Endothelial cell (in vitro differentiated cells): ENCODE data around the gene UQCC3. TPM values are rescaled to one million over a fixed set of nuclear protein-coding genes. Genes with fewer than 3 reads are reported as not detected.
"Not testable (repeated sequence)": the region's sequence is repeated elsewhere in the genome, so short reads cannot be mapped to it uniquely, and the experiment has no call there.

Experiments used
- DNase-seq: peaks from one replicate; pipeline ENCODE4 v3.0.0; 2021; ENCODE audit warnings: low spot score
- H3K27ac Mint-ChIP-seq: one replicate; pipeline ENCODE4 v1.8.0; 2021; ENCODE audit warnings: mixed read lengths, inconsistent platforms; ENCODE audit not compliant: unreplicated experiment
- H3K27me3 Mint-ChIP-seq: one replicate; pipeline ENCODE4 v1.8.0; 2021; ENCODE audit warnings: mild to moderate bottlenecking, moderate library complexity, mixed read lengths, inconsistent platforms; ENCODE audit not compliant: unreplicated experiment
- H3K36me3 Mint-ChIP-seq: one replicate; pipeline ENCODE4 v1.8.0; 2021; ENCODE audit warnings: mild to moderate bottlenecking, low read depth, mixed read lengths, inconsistent platforms; ENCODE audit not compliant: unreplicated experiment
- H3K4me1 Mint-ChIP-seq: one replicate; pipeline ENCODE4 v1.8.0; 2021; ENCODE audit warnings: mild to moderate bottlenecking, mixed read lengths, inconsistent platforms; ENCODE audit not compliant: unreplicated experiment
- H3K4me3 Mint-ChIP-seq: one replicate; pipeline ENCODE4 v1.8.0; 2021; ENCODE audit warnings: mild to moderate bottlenecking, mixed read lengths, inconsistent platforms; ENCODE audit not compliant: unreplicated experiment
- H3K9me3 Mint-ChIP-seq: one replicate; pipeline ENCODE4 v1.8.0; 2021; ENCODE audit warnings: mixed read lengths, inconsistent platforms; ENCODE audit not compliant: unreplicated experiment
- total RNA-seq: library from RNA; stranded (reverse); fragmentation: NEBNext Ultra II Directional; extraction: Animal tissue kit (Norgen Biotek cat#: 25700); gene quantifications from one replicate; pipeline ENCODE4 v1.2.1, GENCODE V29; 2021; ENCODE audit not compliant: unreplicated experiment
- TF ChIP-seq, protein P1 (sequence below): fragments of 200-600 bp; sonication (generic); IDR thresholded peaks from one replicate; pipeline ENCODE4 v1.5.0; 2021; ENCODE audit warnings: antibody characterized with exemption; ENCODE audit not compliant: unreplicated experiment

UQCC3 gene
- total RNA-seq, 1 donor from 2014 or later = 4.7 TPM

DNA sequence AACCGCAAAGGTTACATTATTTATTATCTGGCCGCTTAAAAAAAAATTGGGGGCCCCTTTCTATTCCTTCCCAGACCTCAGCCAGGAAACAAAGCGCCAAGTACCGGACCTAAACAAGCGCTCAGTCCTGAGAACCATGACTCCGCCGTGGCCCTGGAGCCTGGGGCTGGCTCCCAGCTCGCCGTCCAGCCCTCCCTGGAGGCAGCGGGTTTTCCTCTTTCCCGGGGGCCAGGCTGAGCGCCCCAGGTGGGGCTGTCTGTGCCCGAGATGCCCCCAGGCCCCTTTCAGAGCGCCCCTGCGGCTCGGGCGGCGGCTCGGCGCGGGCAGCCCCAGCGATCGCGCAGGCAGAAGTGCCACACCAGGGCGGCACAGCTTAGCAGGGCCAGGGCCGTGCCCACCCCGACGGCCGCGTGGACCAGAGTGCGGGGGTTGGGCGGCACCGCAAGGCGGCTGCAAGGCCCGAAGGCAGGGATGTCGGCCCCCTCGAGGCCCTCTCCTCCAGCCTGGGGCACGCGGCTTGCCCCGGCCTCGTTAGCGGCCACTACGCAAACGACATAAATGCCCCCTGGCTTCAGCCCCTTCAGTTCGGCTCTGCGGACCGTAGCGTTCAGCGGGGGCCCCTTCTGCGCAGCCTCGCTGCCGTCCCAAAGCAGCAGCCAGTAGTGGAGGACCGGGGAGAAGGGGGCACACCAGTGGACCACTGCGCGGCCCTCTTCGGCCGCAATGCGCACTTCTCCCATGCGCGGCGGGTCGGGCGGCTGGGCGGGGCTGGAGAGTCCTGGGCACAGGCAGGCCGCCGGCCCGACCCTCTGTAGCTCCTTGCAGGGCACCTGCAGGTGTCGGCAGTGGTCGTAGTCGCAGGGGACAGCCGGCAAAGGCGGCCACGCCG, 16.3 kb downstream of the UQCC3 start:
- Mint-ChIP-seq H3K36me3 (peaks cover 21% of the 10 kb centered on the region), H3K9me3 (no peaks in the 10 kb centered on the region), H3K4me3 (no peak overlapping the region), H3K27ac (no peak overlapping the region), H3K27me3 (peaks cover 2% of the 10 kb centered on the region), H3K4me1 (peaks cover 10% of the 10 kb centered on the region)
- TF ChIP-seq, protein P1, sequence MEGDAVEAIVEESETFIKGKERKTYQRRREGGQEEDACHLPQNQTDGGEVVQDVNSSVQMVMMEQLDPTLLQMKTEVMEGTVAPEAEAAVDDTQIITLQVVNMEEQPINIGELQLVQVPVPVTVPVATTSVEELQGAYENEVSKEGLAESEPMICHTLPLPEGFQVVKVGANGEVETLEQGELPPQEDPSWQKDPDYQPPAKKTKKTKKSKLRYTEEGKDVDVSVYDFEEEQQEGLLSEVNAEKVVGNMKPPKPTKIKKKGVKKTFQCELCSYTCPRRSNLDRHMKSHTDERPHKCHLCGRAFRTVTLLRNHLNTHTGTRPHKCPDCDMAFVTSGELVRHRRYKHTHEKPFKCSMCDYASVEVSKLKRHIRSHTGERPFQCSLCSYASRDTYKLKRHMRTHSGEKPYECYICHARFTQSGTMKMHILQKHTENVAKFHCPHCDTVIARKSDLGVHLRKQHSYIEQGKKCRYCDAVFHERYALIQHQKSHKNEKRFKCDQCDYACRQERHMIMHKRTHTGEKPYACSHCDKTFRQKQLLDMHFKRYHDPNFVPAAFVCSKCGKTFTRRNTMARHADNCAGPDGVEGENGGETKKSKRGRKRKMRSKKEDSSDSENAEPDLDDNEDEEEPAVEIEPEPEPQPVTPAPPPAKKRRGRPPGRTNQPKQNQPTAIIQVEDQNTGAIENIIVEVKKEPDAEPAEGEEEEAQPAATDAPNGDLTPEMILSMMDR = no peak
- no peak for DNase-seq

DNA sequence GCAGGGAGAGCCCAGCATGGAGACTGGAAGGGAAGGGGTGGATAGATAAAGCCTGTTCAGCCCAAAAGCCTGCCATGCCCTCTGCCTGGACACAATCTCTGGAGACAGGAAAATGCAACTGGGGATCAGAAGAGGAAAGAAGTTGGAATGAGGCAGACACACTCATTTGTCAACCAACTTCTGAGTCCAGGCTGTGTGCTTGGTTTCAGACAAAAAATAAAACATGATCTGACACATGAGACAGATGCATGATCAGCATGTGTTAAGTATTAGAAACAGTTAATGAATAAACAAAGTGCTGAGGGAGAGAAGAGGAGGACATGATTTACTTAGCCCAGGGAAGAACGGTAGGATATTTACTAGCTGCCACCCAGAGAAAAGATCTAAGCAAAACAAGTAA, 17.0 kb downstream of the UQCC3 start:
- TF ChIP-seq, protein P1 = no peak
- Mint-ChIP-seq H3K4me3 (peak overlapping the region; percentile 37), H3K36me3 (peaks cover 24% of the 10 kb centered on the region)

DNA sequence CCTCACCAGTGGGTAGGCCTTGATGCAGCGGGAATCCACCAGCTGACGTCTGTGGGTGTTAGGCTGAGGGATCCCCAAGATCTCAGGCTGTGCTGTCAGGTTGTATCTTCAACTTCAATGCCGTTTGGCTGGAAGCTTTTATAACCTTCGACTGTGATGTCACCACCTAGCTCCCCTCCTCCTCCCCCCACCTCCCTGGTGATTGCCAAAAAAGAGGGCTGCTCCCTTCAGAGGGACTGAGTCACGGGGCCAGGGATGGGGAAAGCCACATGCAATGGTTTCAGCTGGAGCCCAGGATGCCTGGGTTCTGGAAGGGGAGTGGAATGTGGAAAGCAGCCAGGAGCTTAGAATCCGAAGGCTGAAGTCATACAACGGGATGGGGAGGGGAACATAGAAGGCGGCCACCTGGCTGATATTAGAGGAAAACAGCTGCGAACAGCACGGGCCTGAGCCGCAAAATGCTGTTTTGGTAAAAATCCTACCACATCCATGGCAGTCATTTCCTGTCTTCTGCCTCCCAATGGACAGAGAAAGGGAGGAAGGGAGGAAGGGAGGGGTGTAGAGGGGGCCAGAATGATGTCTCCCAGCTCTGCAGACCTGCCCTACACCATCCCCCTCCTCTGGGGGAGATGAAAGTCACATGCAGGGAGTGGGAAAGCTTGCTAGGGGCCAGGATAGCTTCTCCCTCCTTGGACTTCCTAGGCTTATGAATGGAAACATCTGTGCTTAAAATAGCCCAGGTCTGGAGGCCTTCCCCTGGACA, 18.1 kb downstream of the UQCC3 start, which contains the start of gene LRRN4CL:
TSS of gene LRRN4CL (minus strand) at position 110 of the 763 bp plus-strand sequence. CDS start 1,022 bp downstream, outside the sequence.
- H3K27ac Mint-ChIP-seq = peak within 1 kb of the TSS; percentile 15
- H3K9me3 Mint-ChIP-seq = no peaks in the 10 kb centered on the region
- peak within 1 kb of the TSS; percentile 37 for H3K4me3 Mint-ChIP-seq
- DNase-seq = no peak
- H3K36me3 Mint-ChIP-seq = peaks cover 24% of the 10 kb centered on the region
- peaks cover 10% of the 10 kb centered on the region for H3K4me1 Mint-ChIP-seq
- H3K27me3 Mint-ChIP-seq = peaks cover 3% of the 10 kb centered on the region
- TF ChIP-seq, protein P1 = no peak

More for the DNA sequence above, 17.0 kb downstream of the UQCC3 start:
- peak overlapping the region; percentile 15 for H3K27ac Mint-ChIP-seq
- peaks cover 3% of the 10 kb centered on the region for H3K27me3 Mint-ChIP-seq
- peaks cover 10% of the 10 kb centered on the region for H3K4me1 Mint-ChIP-seq
- DNase-seq = no peak
- no peaks in the 10 kb centered on the region for H3K9me3 Mint-ChIP-seq

DNA sequence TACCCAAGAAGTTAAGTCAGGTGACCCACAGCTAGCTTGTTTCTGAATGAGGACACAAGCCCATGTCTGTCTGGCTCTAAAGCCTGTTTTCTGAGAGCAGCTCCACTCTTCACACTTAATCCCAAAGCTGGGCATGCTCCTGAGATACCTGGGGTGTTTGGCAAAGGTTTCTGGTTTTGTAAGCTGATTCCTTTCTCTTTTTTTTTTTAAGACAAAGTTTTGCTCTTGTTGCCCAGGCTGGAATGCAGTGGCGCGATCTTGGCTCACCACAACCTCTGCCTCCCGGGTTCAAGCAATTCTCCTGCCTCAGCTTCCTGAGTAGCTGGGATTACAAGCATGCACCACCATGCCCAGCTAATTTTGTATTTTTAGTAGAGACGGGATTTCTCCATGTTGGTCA, 22.2 kb downstream of the UQCC3 start:
- not testable (repeated sequence) for H3K27ac Mint-ChIP-seq, H3K9me3 Mint-ChIP-seq, H3K4me3 Mint-ChIP-seq, H3K4me1 Mint-ChIP-seq, H3K27me3 Mint-ChIP-seq, DNase-seq
- H3K36me3 Mint-ChIP-seq = peaks cover 24% of the 10 kb centered on the region

DNA sequence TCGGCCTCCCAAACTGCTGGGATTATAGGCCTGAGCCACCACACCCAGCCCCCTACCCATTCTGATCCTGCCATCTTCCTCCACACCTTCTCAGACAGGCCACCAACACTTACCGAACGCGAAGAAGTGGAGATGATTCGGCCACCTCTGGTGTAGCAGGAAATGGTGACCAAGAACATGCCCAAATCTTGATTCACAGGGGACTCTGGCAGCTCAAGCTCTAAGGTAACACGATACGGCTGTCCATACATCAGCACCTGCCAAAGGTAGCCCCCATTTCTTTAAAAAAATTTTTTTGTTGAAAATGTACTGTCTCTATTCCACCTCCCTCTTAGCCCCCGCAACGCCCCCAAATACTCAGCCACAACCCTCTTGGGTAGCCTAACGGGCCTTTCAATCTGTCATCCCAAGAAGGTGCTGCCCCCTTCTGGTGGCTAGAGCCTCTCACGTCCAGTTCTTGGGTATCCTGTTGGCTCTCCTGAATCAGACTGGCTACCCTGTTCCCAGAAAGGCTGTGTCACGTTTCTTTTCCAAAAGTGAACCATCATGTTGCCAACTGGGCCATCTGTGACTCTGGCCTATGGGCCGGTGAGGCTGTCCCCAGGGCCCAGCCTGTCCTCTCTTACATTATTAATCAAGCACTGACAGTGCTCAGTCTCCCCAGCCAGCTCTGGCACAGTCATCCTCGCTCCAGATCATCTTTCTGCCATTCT, 23.1 kb downstream of the UQCC3 start:
- Mint-ChIP-seq H3K4me1 (peaks cover 10% of the 10 kb centered on the region), H3K9me3 (no peaks in the 10 kb centered on the region), H3K27me3 (peaks cover 4% of the 10 kb centered on the region), H3K4me3 (no peak overlapping the region), H3K36me3 (peaks cover 17% of the 10 kb centered on the region), H3K27ac (no peak overlapping the region)
- TF ChIP-seq, protein P1 = peak; percentile 70
- DNase-seq = peak; percentile 78
